SU-DHL-6 (cell line): ENCODE results near the gene LRRTM4.

ENCODE experiments used
- H2AFZ ChIP-seq: fragments of 200-600 bp; sonication (generic); 2 replicates; pipeline ENCODE4 v1.6.1; 2014; ENCODE audit warnings: low read depth, mild to moderate bottlenecking, moderate library complexity, mixed read lengths, antibody characterized with exemption, low read length; ENCODE audit not compliant: severe bottlenecking
- H3F3A ChIP-seq: fragments of 200-600 bp; shearing (Covaris generic); 2 replicates; pipeline ENCODE4 v1.6.0; 2016; ENCODE audit warnings: antibody characterized with exemption, mild to moderate bottlenecking; ENCODE audit not compliant: insufficient read depth
- H3K27ac ChIP-seq: fragments of 200-600 bp; sonication (generic); 2 replicates; pipeline ENCODE4 v1.5.1; 2016; ENCODE audit warnings: low read depth, mild to moderate bottlenecking, low read length, moderate library complexity, mixed read lengths
- H3K27me3 ChIP-seq: fragments of 200-600 bp; sonication (generic), shearing (Covaris generic); 2 replicates; pipeline ENCODE4 v1.6.0; 2014; ENCODE audit warnings: mild to moderate bottlenecking, low read length
- H3K36me3 ChIP-seq: fragments of 200-600 bp; sonication (generic); 2 replicates; pipeline ENCODE4 v1.6.1; 2014; ENCODE audit warnings: mild to moderate bottlenecking, low read length, mixed read lengths
- H3K4me2 ChIP-seq: fragments of 300-600, 200-600 bp; shearing (Covaris generic), sonication (generic); 2 replicates; pipeline ENCODE4 v1.6.0; 2014; ENCODE audit warnings: low read length, low read depth, mild to moderate bottlenecking; ENCODE audit not compliant: poor library complexity, severe bottlenecking
- H3K4me3 ChIP-seq: fragments of 200-600 bp; sonication (generic); 2 replicates; pipeline ENCODE4 v1.5.1; 2014; ENCODE audit warnings: antibody characterized with exemption, low read length, mild to moderate bottlenecking, mixed read lengths; ENCODE audit not compliant: insufficient read depth, poor library complexity, severe bottlenecking
- H3K79me2 ChIP-seq: fragments of 200-600 bp; sonication (generic); 2 replicates; pipeline ENCODE4 v1.6.1; 2014; ENCODE audit warnings: mild to moderate bottlenecking, low read length, moderate library complexity; ENCODE audit not compliant: insufficient read depth
- H3K9ac ChIP-seq: fragments of 200-600 bp; sonication (generic); 2 replicates; pipeline ENCODE4 v1.7.0; 2014; ENCODE audit warnings: mild to moderate bottlenecking, low read length
- H3K9me2 ChIP-seq: fragments of 200-600 bp; sonication (generic); replicated peaks from 2 replicates; pipeline ENCODE4 v1.6.1; 2014; ENCODE audit warnings: low read length; ENCODE audit not compliant: insufficient read depth
- H3K9me3 ChIP-seq: fragments of 200-600 bp; sonication (generic); 2 replicates; pipeline ENCODE4 v1.6.1; 2014; ENCODE audit warnings: low read length, mixed read lengths; ENCODE audit not compliant: insufficient read depth
- H4K20me1 ChIP-seq: fragments of 200-600 bp; sonication (generic); 2 replicates; pipeline ENCODE4 v1.6.1; 2014; ENCODE audit warnings: low read depth, mild to moderate bottlenecking, antibody characterized with exemption, low read length, moderate library complexity, mixed read lengths
- CTCF ChIP-seq: fragments of 200-600 bp; sonication (generic); IDR thresholded peaks from one replicate; pipeline ENCODE4 v1.5.1; 2017; ENCODE audit warnings: antibody characterized with exemption, mild to moderate bottlenecking, low read length, moderate library complexity; ENCODE audit not compliant: insufficient read depth, poor library complexity, severe bottlenecking
- EZH2phosphoT487 ChIP-seq: fragments of 200-600 bp; sonication (generic), shearing (Covaris generic); conservative IDR thresholded peaks from 2 replicates; pipeline ENCODE4 v1.6.1; 2018; ENCODE audit warnings: mild to moderate bottlenecking, antibody characterized with exemption, low read length, moderate library complexity, mixed read lengths

The LRRTM4 gene

GRCh38 chr2:77459840-77460239 lies 62.3 kb downstream of the LRRTM4 start:
- Histone ChIP-seq H4K20me1 (no peaks in the 10 kb centered on the region), H3K27ac (no peak overlapping the region), H3F3A (no peaks in the 10 kb centered on the region), H2AFZ (no peak overlapping the region), H3K4me2 (no peak overlapping the region), H3K9me3 (0 out of 2 replicates have a peak, but pooled peaks cover 4% of the 10 kb centered on the region), H3K4me3 (no peak overlapping the region), H3K9me2 (no peaks in the 10 kb centered on the region), H3K79me2 (no peaks in the 10 kb centered on the region), H3K27me3 (no peaks in the 10 kb centered on the region), H3K9ac (no peak overlapping the region), H3K36me3 (no peaks in the 10 kb centered on the region)
- TF ChIP-seq CTCF (no peak), EZH2phosphoT487 (no peak)

- H3K79me2 ChIP-seq, result no peaks in the 10 kb centered on the region
- no peak overlapping the region for H3K4me2 ChIP-seq
- no peak overlapping the region for H3K27ac ChIP-seq
- no peaks in the 10 kb centered on the region for H3K36me3 ChIP-seq
- no peaks in the 10 kb centered on the region for H3K27me3 ChIP-seq
- 0 out of 2 replicates have a peak, but pooled peaks cover 4% of the 10 kb centered on the region for H3K9me3 ChIP-seq
- H2AFZ ChIP-seq, result no peak overlapping the region
- H3K9ac ChIP-seq, result no peak overlapping the region
- H4K20me1 ChIP-seq, result no peaks in the 10 kb centered on the region
- TF ChIP-seq EZH2phosphoT487 (no peak), CTCF (no peak)
- H3K4me3 ChIP-seq, result no peak overlapping the region
- no peaks in the 10 kb centered on the region for H3K9me2 ChIP-seq
- H3F3A ChIP-seq, result no peaks in the 10 kb centered on the region
Measured at GRCh38 chr2:77458216-77458615, 64.0 kb downstream of the LRRTM4 start.

GRCh38 chr2:77457665-77458064 lies 64.5 kb downstream of the LRRTM4 start:
- Histone ChIP-seq H3K27ac (no peak overlapping the region), H3K9me2 (no peaks in the 10 kb centered on the region), H4K20me1 (no peaks in the 10 kb centered on the region), H3K4me3 (no peak overlapping the region), H3K36me3 (no peaks in the 10 kb centered on the region), H3K4me2 (no peak overlapping the region), H2AFZ (no peak overlapping the region), H3K79me2 (no peaks in the 10 kb centered on the region), H3K9ac (no peak overlapping the region), H3F3A (no peaks in the 10 kb centered on the region), H3K9me3 (0 out of 2 replicates have a peak, but pooled peaks cover 4% of the 10 kb centered on the region), H3K27me3 (no peaks in the 10 kb centered on the region)
- no peak for TF ChIP-seq EZH2phosphoT487
- TF ChIP-seq CTCF, result no peak

GRCh38 chr2:77443076-77443475 lies 79.1 kb downstream of the LRRTM4 start:
- Histone ChIP-seq H3K9ac (no peak overlapping the region), H3K36me3 (no peaks in the 10 kb centered on the region), H3K4me3 (no peak overlapping the region), H3K27me3 (no peaks in the 10 kb centered on the region), H4K20me1 (no peaks in the 10 kb centered on the region), H3K9me2 (no peaks in the 10 kb centered on the region), H2AFZ (no peak overlapping the region), H3K79me2 (no peaks in the 10 kb centered on the region), H3K27ac (no peak overlapping the region), H3K9me3 (no peaks in the 10 kb centered on the region), H3F3A (no peaks in the 10 kb centered on the region), H3K4me2 (no peak overlapping the region)
- TF ChIP-seq EZH2phosphoT487 (no peak), CTCF (no peak)
